Left lung (tissue), 10 donors: ENCODE data around the gene SYCE3. TPM values are rescaled to one million over a fixed set of nuclear protein-coding genes. Genes with fewer than 3 reads are reported as not detected.

Source experiments
- ATAC-seq: fragments of 200-7000 bp; cut with Tn5 transposase; one replicate; pipeline ENCODE4 v1.9.1; 2020; ENCODE audit warnings: moderate library complexity
- DNase-seq, 4 donors: peaks; one replicate each; pipeline ENCODE4 v3.0.0-alpha.2; 2013 to 2020
- H3K27ac ChIP-seq, 2 donors: fragments of 200-600 bp; sonication (generic) in 1 of 2; one replicate each; pipeline versions ENCODE4 v1.5.0 to v1.8.0; 2020 to 2021
- H3K27me3 ChIP-seq, 2 donors: fragments of 200-600 bp; sonication (generic) in 1 of 2; one replicate each; pipeline versions ENCODE4 v1.5.0 to v1.8.0; 2020 to 2021
- H3K36me3 ChIP-seq, 2 donors: fragments of 200-600 bp; sonication (generic) in 1 of 2; one replicate each; pipeline versions ENCODE4 v1.5.0 to v1.8.0; 2020 to 2021
- H3K4me1 ChIP-seq, 2 donors: fragments of 200-600 bp; one replicate each; pipeline ENCODE4 v1.8.0; 2021
- H3K4me3 ChIP-seq, 2 donors: fragments of 200-600 bp; sonication (generic) in 1 of 2; one replicate each; pipeline versions ENCODE4 v1.5.0 to v1.8.0; 2020 to 2021; ENCODE audit warnings: mild to moderate bottlenecking in 1 of 2
- H3K9me3 ChIP-seq, 2 donors: fragments of 200-600 bp; sonication (generic) in 1 of 2; one replicate each; pipeline versions ENCODE4 v1.5.0 to v1.8.0; 2020 to 2021
- CTCF ChIP-seq, 2 donors: fragments of 200-600 bp; sonication (generic) in 1 of 2; IDR thresholded peaks; one replicate each; pipeline versions ENCODE4 v1.5.0 to v1.8.0; 2021; ENCODE audit warnings: antibody characterized with exemption in 2 of 2
- intact Hi-C, 2 donors: fragments of 100-400 bp; cut with DNase I; formaldehyde crosslinking; loops; one replicate each; pipeline versions ENCODE4 v1.11.2 to v1.14.2; 2022
- polyA plus RNA-seq, 6 donors: library from polyadenylated mRNA; unstranded; fragments of 120-200 nt; gene quantifications; one replicate each; pipeline ENCODE4 v1.2.1, GENCODE V29; 2013; ENCODE audit not compliant: insufficient read length in 6 of 6
- total RNA-seq, 2 donors: library from RNA; stranded (reverse); fragmentation: NEBNext Ultra II Directional; extraction: Animal tissue kit (Norgen Biotek cat#: 25700); gene quantifications; one replicate each; pipeline ENCODE4 v1.2.1, GENCODE V29; 2021
- donor health status: DM: no; HTN: yes; CAD: no.
- donor health status: DM: no; HTN: no; CAD: no.

Gene SYCE3
- total and polyA plus RNA-seq, 8 donors = not detected

- Histone ChIP-seq H3K27ac (no peak overlapping the region), H3K36me3 (no peaks in the 10 kb centered on the region), H3K4me1 (peaks cover 0 to 10% of the 10 kb centered on the region in 2 donors), H3K27me3 (peaks cover 28 to 82% of the 10 kb centered on the region in 2 donors), H3K9me3 (no peaks in the 10 kb centered on the region), H3K4me3 (peak overlapping the region in 1 of 2 donors; percentile 38)
- TF ChIP-seq CTCF (IDR thresholded peaks at IDR 0.05) = no peak
- DNase-seq (peak in 1 of 4 donors; percentile 76), ATAC-seq (no peak)
- intact Hi-C loops = no loop called here
Measured at GRCh38 chr22:50600967-50601668, 38.4 kb upstream of the SYCE3 start.

- peak in 1 of 4 donors; percentile 76 for DNase-seq
- peaks cover 0 to 10% of the 10 kb centered on the region in 2 donors for H3K4me1 ChIP-seq
- peak within 1 kb of the TSS; percentile 13 to 38 for H3K4me3 ChIP-seq
- peaks cover 28 to 76% of the 10 kb centered on the region in 2 donors for H3K27me3 ChIP-seq
- intact Hi-C loops = no loop called here
- no peaks in the 10 kb centered on the region for H3K9me3 ChIP-seq
- no peak within 1 kb of the TSS for H3K27ac ChIP-seq
- no peaks in the 10 kb centered on the region for H3K36me3 ChIP-seq
- peak; percentile 55 for ATAC-seq
- no peak for TF ChIP-seq CTCF (IDR thresholded peaks at IDR 0.05)
Measured at GRCh38 chr22:50600538-50600937, 37.8 kb upstream of the SYCE3 start, which contains the start of gene MAPK8IP2. Gene MAPK8IP2 (plus strand): TSS chr22:50600793. CDS start chr22:50600819, 26 bp downstream.

GRCh38 chr22:50599816-50600455 is 37.2 kb upstream of the SYCE3 start:
- no peaks in the 10 kb centered on the region for H3K36me3 ChIP-seq
- H3K9me3 ChIP-seq = no peaks in the 10 kb centered on the region
- peaks cover 0 to 10% of the 10 kb centered on the region in 2 donors for H3K4me1 ChIP-seq
- no peak overlapping the region for H3K27ac ChIP-seq
- peaks cover 28 to 70% of the 10 kb centered on the region in 2 donors for H3K27me3 ChIP-seq
- peak in 3 of 4 donors; percentile 64 to 87 (median 65) for DNase-seq
- H3K4me3 ChIP-seq = peak overlapping the region; percentile 13 to 38
- no peak for TF ChIP-seq CTCF (IDR thresholded peaks at IDR 0.05)
- peak; percentile 93 for ATAC-seq
- intact Hi-C loops = loop anchor here in 1 of 2 donors (10.0 kb wide), 1 partner anchor 95 kb away; the partner anchor contains the start of genes LMF2 and NCAPH2

- DNase-seq = peak in 1 of 4 donors; percentile 6
- no peak overlapping the region for H3K4me3 ChIP-seq
- no peaks in the 10 kb centered on the region for H3K36me3 ChIP-seq
- H3K27me3 ChIP-seq = peaks cover 15 to 42% of the 10 kb centered on the region in 2 donors
- intact Hi-C loops = loop anchor here in 1 of 2 donors (10.0 kb wide), 1 partner anchor 92 kb away; the partner anchor contains the start of genes LMF2 and NCAPH2
- ATAC-seq = no peak
- TF ChIP-seq CTCF (IDR thresholded peaks at IDR 0.05) = no peak
- no peaks in the 10 kb centered on the region for H3K9me3 ChIP-seq
- peaks cover 0 to 10% of the 10 kb centered on the region in 2 donors for H3K4me1 ChIP-seq
- H3K27ac ChIP-seq = no peak overlapping the region
Measured at GRCh38 chr22:50597097-50597496, 34.4 kb upstream of the SYCE3 start.

- H3K27me3 ChIP-seq = peaks cover 9 to 23% of the 10 kb centered on the region in 2 donors
- no peaks in the 10 kb centered on the region for H3K9me3 ChIP-seq
- no peak overlapping the region for H3K4me3 ChIP-seq
- intact Hi-C loops = loop anchor here in 1 of 2 donors (10.0 kb wide), 1 partner anchor 90 kb away; the partner anchor contains the start of genes LMF2 and NCAPH2
- no peaks in the 10 kb centered on the region for H3K36me3 ChIP-seq
- peaks cover 0 to 4% of the 10 kb centered on the region in 2 donors for H3K4me1 ChIP-seq
- H3K27ac ChIP-seq = no peak overlapping the region
- DNase-seq = no peak
- no peak for ATAC-seq
- TF ChIP-seq CTCF (IDR thresholded peaks at IDR 0.05) = no peak
Measured at GRCh38 chr22:50595189-50595588, 32.5 kb upstream of the SYCE3 start.
